ENCODE results near the gene RAMP3. TPM values are rescaled to one million over a fixed set of nuclear protein-coding genes. Genes with fewer than 3 reads are reported as not detected.

Gene RAMP3
- total RNA-seq, 1 donor from 2014 or later = 183 TPM

GRCh38 chr7:45181991-45182855 is 24.6 kb downstream of the RAMP3 start:
- H3K27ac ChIP-seq = no peak overlapping the region
- DNase-seq (peak; percentile 20), ATAC-seq (no peak)
- intact Hi-C loops (cut with DNase I) = no loop called here
- H3K27me3 ChIP-seq (ENCODE audit: low read depth) = no peaks in the 10 kb centered on the region
- no peaks in the 10 kb centered on the region for H3K4me1 ChIP-seq
- no peak overlapping the region for H3K4me3 ChIP-seq
- TF ChIP-seq CTCF (IDR thresholded peaks at IDR 0.05) = no peak
- peaks cover 8% of the 10 kb centered on the region for H3K36me3 ChIP-seq
- H3K9me3 ChIP-seq = no peaks in the 10 kb centered on the region

GRCh38 chr7:45182856-45183710 is 25.5 kb downstream of the RAMP3 start:
- Histone ChIP-seq H3K9me3 (no peaks in the 10 kb centered on the region), H3K27ac (no peak overlapping the region), H3K4me1 (no peaks in the 10 kb centered on the region), H3K27me3 (ENCODE audit: low read depth) (no peaks in the 10 kb centered on the region), H3K36me3 (peaks cover 8% of the 10 kb centered on the region), H3K4me3 (no peak overlapping the region)
- no peak for TF ChIP-seq CTCF (IDR thresholded peaks at IDR 0.05)
- intact Hi-C loops (cut with DNase I) = no loop called here
- ATAC-seq (no peak), DNase-seq (peak; percentile 30)

- Histone ChIP-seq H3K27ac (no peak overlapping the region), H3K9me3 (no peaks in the 10 kb centered on the region), H3K4me3 (no peak overlapping the region), H3K4me1 (no peaks in the 10 kb centered on the region), H3K27me3 (ENCODE audit: low read depth) (no peaks in the 10 kb centered on the region), H3K36me3 (peaks cover 8% of the 10 kb centered on the region)
- TF ChIP-seq CTCF (IDR thresholded peaks at IDR 0.05) = no peak
- intact Hi-C loops (cut with DNase I) = no loop called here
- ATAC-seq (no peak), DNase-seq (peak; percentile 26)
Measured at GRCh38 chr7:45183711-45184210, 26.2 kb downstream of the RAMP3 start.

- H3K4me1 ChIP-seq = no peaks in the 10 kb centered on the region
- DNase-seq (no peak), ATAC-seq (no peak)
- H3K9me3 ChIP-seq = no peaks in the 10 kb centered on the region
- intact Hi-C loops (cut with DNase I) = no loop called here
- peaks cover 8% of the 10 kb centered on the region for H3K36me3 ChIP-seq
- H3K4me3 ChIP-seq = no peak overlapping the region
- H3K27me3 ChIP-seq (ENCODE audit: low read depth) = no peaks in the 10 kb centered on the region
- no peak for TF ChIP-seq CTCF (IDR thresholded peaks at IDR 0.05)
- no peak overlapping the region for H3K27ac ChIP-seq
Measured at GRCh38 chr7:45184326-45185027, 26.9 kb downstream of the RAMP3 start.

Measured in lower lobe of right lung (tissue), 2 donors.